MM.1S (cell line): ENCODE results near the gene SPOP.

Experiments used
- EZH2 ChIP-seq: fragments of 300-600 bp; sonication (generic); optimal IDR thresholded peaks from 2 replicates; pipeline ENCODE3; 2017; ENCODE audit warnings: low read depth, mild to moderate bottlenecking, antibody characterized with exemption, low read length, mixed read lengths
- EZH2phosphoT487 ChIP-seq: fragments of 300-600 bp; sonication (generic); IDR thresholded peaks from 2 replicates; pipeline ENCODE4 v1.6.1; 2018; ENCODE audit warnings: antibody characterized with exemption, low read length
- TF ChIP-seq, protein P1 (sequence below): fragments of 300-600 bp; sonication (generic); IDR thresholded peaks from 2 replicates; pipeline ENCODE4 v1.5.1; 2016; ENCODE audit warnings: antibody characterized with exemption, low read length, mixed read lengths

DNA sequence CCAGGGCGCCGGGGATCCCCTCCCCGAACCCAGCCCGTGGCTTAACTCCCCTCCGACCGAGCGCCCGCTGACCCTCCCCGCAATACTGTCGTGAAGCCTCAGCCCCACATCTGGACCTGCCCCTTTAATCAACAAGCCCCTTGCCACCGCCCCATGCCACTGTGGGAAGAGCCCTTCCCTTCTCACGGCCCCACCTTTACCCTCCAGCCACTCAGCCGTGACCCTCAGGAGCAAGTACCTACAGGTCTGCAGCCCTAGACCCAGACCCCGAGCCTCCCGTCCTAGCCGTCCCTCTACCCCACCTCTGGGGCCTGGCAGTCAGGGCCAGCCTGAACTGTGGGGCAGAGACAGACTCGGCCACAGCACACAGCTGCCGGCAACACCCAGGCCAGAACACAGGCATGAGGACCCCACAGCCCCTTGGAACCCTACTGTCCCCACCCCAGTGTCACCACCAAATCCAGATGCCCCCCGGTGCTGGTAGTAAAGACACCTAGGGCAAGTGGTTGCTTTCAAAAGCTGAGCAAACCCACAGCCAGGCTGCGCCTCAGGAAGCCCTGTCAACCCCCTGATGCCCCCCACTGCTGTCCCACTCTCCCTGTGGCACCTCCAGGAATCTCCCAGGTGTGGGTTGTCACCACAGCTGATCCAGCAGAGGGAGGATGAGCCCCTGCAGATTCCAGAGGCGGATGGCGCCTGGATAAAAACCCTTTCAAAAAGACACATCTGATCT is 100.8 kb downstream of the SPOP start:
- TF ChIP-seq, protein P1, sequence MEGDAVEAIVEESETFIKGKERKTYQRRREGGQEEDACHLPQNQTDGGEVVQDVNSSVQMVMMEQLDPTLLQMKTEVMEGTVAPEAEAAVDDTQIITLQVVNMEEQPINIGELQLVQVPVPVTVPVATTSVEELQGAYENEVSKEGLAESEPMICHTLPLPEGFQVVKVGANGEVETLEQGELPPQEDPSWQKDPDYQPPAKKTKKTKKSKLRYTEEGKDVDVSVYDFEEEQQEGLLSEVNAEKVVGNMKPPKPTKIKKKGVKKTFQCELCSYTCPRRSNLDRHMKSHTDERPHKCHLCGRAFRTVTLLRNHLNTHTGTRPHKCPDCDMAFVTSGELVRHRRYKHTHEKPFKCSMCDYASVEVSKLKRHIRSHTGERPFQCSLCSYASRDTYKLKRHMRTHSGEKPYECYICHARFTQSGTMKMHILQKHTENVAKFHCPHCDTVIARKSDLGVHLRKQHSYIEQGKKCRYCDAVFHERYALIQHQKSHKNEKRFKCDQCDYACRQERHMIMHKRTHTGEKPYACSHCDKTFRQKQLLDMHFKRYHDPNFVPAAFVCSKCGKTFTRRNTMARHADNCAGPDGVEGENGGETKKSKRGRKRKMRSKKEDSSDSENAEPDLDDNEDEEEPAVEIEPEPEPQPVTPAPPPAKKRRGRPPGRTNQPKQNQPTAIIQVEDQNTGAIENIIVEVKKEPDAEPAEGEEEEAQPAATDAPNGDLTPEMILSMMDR: no peak
- no peak for TF ChIP-seq EZH2
- no peak for TF ChIP-seq EZH2phosphoT487
